Thymus (tissue), 11 donors: ENCODE measurements around the gene RRP12. TPM values are rescaled to one million over a fixed set of nuclear protein-coding genes. Genes with fewer than 3 reads are reported as not detected.

Experiments used
- DNase-seq, 9 donors: peaks; one replicate each; pipeline ENCODE4 v3.0.0-alpha.2; 2013; ENCODE audit warnings: low spot score in 9 of 9, low read depth in 6 of 9, missing footprints in 1 of 9
- H3K27ac ChIP-seq, 2 donors: one replicate each; pipeline ENCODE4 v1.5.1; 2013; ENCODE audit warnings: control low read depth in 1 of 2, low read depth in 1 of 2, low read length in 1 of 2, mild to moderate bottlenecking in 1 of 2, moderate library complexity in 1 of 2
- H3K27me3 ChIP-seq, 2 donors: one replicate each; pipeline ENCODE4 v1.5.1; 2013; ENCODE audit warnings: low read length in 1 of 2; ENCODE audit not compliant: control insufficient read depth in 2 of 2, insufficient read depth in 1 of 2
- H3K36me3 ChIP-seq, 2 donors: one replicate each; pipeline ENCODE4 v1.5.1; 2013; ENCODE audit warnings: low read length in 1 of 2, mild to moderate bottlenecking in 1 of 2, moderate library complexity in 1 of 2; ENCODE audit not compliant: control insufficient read depth in 2 of 2, insufficient read depth in 2 of 2
- H3K4me1 ChIP-seq, 2 donors: one replicate each; pipeline ENCODE4 v1.5.1; 2013; ENCODE audit warnings: low read length in 2 of 2; ENCODE audit not compliant: control insufficient read depth in 2 of 2, insufficient read depth in 2 of 2
- H3K4me3 ChIP-seq, 2 donors: one replicate each; pipeline ENCODE4 v1.5.1; 2013; ENCODE audit warnings: low read length in 2 of 2, control low read depth in 1 of 2, mild to moderate bottlenecking in 1 of 2
- H3K9me3 ChIP-seq, 2 donors: one replicate each; pipeline ENCODE4 v1.5.1; 2013; ENCODE audit warnings: low read length in 1 of 2, mild to moderate bottlenecking in 1 of 2; ENCODE audit not compliant: control insufficient read depth in 2 of 2, insufficient read depth in 1 of 2
- WGBS: extraction: QIAGEN DNeasy Blood & Tissue Kit; methylation state at CpG from one replicate; pipeline ENCODE4 v1.1.7; 2013; 5-methylcytosine and 5-hydroxymethylcytosine counted together
- polyA plus RNA-seq: library from polyadenylated mRNA; stranded (reverse); fragments of 200-250 nt; gene quantifications from one replicate; pipeline ENCODE4 v1.2.3, GENCODE V29; 2013
- total RNA-seq: library from RNA; stranded (reverse); fragments of 120-200 nt; gene quantifications from one replicate; pipeline ENCODE4 v1.2.4, GENCODE V29; 2013
- donor health status: healthy.

RRP12 gene
- total and polyA plus RNA-seq, 2 donors, result 8.5 to 18.9 TPM

- H3K27me3 ChIP-seq, result peaks cover 0 to 30% of the 10 kb centered on the region in 2 donors
- H3K4me1 ChIP-seq, result peaks cover 10 to 22% of the 10 kb centered on the region in 2 donors
- peak overlapping the region in 1 of 2 donors; percentile 98 for H3K27ac ChIP-seq
- H3K9me3 ChIP-seq, result peaks cover 0 to 2% of the 10 kb centered on the region in 2 donors
- peak in 3 of 9 donors; percentile 43 to 69 (median 49) for DNase-seq
- peak overlapping the region; percentile 54 to 81 for H3K4me3 ChIP-seq
- under 1% methylated on average over 83 of the region's 83 CpGs for WGBS
- H3K36me3 ChIP-seq, result no peaks in the 10 kb centered on the region
Measured at GRCh38 chr10:97319671-97320479, 81.3 kb downstream of the RRP12 start.

DNA sequence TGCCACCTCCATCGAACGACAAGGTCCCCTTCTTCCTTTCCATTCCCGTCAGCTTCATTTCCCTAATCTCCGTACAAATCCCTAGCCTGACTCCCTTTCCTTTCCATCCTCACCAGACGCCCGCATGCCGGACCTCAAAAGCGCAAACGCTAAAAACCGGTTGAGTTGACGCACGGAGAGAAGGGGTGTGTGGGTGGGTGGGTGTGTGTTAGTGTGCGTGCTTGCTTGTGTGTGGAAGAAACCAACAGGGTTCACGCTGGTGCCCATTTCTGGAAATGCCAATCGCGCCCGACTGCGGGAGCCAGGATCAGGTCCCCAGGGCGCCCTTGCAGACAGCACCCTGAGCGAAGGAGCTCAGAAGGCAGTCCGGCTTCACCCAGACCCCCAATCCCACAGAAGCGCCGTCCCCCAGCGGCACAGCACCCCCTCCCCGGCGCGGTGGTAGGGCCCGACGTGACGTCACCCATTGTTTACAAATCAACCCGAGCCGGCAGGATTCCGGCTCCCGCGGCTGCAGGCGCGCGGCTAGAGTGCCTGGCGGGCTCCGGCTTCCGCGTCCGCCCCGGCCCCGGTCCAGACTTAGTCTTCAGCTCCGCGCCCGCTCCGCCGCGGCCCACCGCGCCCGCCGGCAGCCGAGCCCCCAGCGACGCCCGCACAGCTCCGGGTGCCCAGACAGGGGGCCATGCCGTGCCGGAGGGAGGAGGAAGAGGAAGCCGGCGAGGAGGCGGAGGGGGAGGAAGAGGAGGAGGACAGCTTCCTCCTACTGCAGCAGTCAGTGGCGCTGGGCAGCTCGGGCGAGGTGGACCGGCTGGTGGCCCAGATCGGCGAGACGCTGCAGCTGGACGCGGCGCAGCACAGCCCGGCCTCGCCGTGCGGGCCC is 82.1 kb downstream of the RRP12 start, which contains the start of gene FRAT1:
FRAT1 (plus strand) TSS at position 500 of the 880 bp plus-strand sequence; CDS start at position 683, 183 bp downstream.
- WGBS, result under 1% methylated on average over 79 of the region's 79 CpGs
- Histone ChIP-seq H3K4me3 (peak within 1 kb of the TSS; percentile 61 to 81), H3K36me3 (no peaks in the 10 kb centered on the region), H3K4me1 (peaks cover 10 to 22% of the 10 kb centered on the region in 2 donors), H3K9me3 (peaks cover 0 to 2% of the 10 kb centered on the region in 2 donors), H3K27ac (peak within 1 kb of the TSS; percentile 88 to 98), H3K27me3 (peaks cover 0 to 30% of the 10 kb centered on the region in 2 donors)
- peak; percentile 72 to 94 (median 87) for DNase-seq

DNA sequence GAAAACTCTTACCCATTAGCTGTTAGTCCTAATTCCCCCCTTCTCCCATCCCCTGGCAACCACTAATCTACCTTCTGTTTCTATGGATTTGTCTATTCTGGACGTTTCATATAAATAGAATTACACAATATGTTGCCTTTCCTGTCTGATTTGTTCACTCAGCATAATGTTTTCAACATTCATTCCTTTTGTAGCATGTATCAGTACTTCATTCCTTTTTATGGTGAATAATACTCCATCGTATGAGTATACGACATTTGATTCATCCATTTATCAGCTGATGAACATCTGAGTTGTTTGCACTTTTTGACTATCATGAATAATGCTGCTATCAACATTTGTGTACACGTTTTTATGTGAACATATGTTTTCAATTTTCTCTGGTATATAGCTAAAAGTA is 86.5 kb downstream of the RRP12 start:
- DNase-seq, result no peak
- H3K4me3 ChIP-seq, result no peak overlapping the region
- H3K36me3 ChIP-seq, result no peaks in the 10 kb centered on the region
- H3K27ac ChIP-seq, result no peak overlapping the region
- peaks cover 0 to 5% of the 10 kb centered on the region in 2 donors for H3K4me1 ChIP-seq
- H3K27me3 ChIP-seq, result peaks cover 0 to under 1% of the 10 kb centered on the region in 2 donors
- WGBS, result 90% methylated on average over 4 of the region's 4 CpGs
- no peaks in the 10 kb centered on the region for H3K9me3 ChIP-seq

DNA sequence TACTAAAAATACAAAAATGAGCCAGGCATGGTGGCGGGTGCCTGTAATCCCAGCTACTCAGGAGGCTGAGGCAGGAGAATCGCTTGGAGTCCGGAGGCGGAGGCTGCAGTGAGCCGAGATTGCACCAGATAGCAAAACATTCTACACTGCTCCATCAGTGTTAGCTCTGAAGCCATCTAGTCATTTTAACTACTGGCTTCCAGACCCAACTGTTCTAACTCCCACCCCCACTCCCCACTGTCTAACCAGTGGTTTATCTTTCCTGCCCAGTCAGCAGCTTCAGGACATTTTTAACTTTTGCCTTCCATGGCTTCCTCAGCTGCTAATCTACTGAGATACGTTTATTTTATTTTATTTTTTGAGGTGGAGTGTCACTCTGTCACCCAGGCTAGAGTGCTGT is 88.2 kb downstream of the RRP12 start:
- Histone ChIP-seq H3K27me3 (no peaks in the 10 kb centered on the region), H3K4me1 (no peaks in the 10 kb centered on the region), H3K4me3 (no peak overlapping the region), H3K36me3 (no peaks in the 10 kb centered on the region), H3K27ac (no peak overlapping the region), H3K9me3 (no peaks in the 10 kb centered on the region)
- WGBS, result 85% methylated on average over 6 of the region's 6 CpGs
- no peak for DNase-seq

- DNase-seq, result no peak
- Histone ChIP-seq H3K9me3 (no peaks in the 10 kb centered on the region), H3K27me3 (no peaks in the 10 kb centered on the region), H3K4me1 (no peaks in the 10 kb centered on the region), H3K27ac (no peak overlapping the region), H3K36me3 (no peaks in the 10 kb centered on the region), H3K4me3 (no peak overlapping the region)
- WGBS, result 97% methylated on average over 4 of the region's 4 CpGs
Measured at GRCh38 chr10:97311111-97311626, 90.0 kb downstream of the RRP12 start.

GRCh38 chr10:97307866-97308780 is 93.0 kb downstream of the RRP12 start:
- no peaks in the 10 kb centered on the region for H3K9me3 ChIP-seq
- WGBS, result 89% methylated on average over 10 of the region's 10 CpGs

DNA sequence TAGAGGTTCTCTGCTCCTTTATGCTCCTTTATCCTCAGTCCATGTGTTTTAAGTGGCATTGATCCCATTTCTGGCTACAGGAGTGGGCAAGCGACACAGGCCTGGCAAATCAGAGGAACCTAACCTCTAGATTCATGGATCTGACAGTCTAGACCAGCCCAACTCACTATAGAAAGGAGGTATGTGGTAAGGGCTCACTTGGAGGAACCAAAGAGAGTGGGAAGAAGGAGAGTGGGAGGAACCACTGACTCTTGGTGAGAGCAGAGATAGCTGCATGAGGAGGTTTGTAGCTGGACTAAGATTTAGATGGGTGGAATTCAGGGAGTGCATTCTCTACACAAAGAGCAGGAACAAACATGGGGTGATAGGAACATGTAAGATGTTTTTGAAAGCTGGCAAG is 93.7 kb downstream of the RRP12 start:
- no peak for DNase-seq
- WGBS, result 45% methylated on average over 1 of the region's 1 CpG
- Histone ChIP-seq H3K4me3 (no peak overlapping the region), H3K27me3 (no peaks in the 10 kb centered on the region), H3K27ac (no peak overlapping the region), H3K36me3 (no peaks in the 10 kb centered on the region), H3K4me1 (no peaks in the 10 kb centered on the region), H3K9me3 (no peaks in the 10 kb centered on the region)

More at GRCh38 chr10:97307866-97308780, 93.0 kb downstream of the RRP12 start:
- H3K27ac ChIP-seq, result no peak overlapping the region
- no peak overlapping the region for H3K4me3 ChIP-seq
- DNase-seq, result no peak
- no peaks in the 10 kb centered on the region for H3K27me3 ChIP-seq
- no peaks in the 10 kb centered on the region for H3K4me1 ChIP-seq
- H3K36me3 ChIP-seq, result no peaks in the 10 kb centered on the region
